ENCODE measurements around the gene SCD.

SCD gene

GRCh38 chr10:100319707-100320402 lies 27.2 kb upstream of the SCD start:
- Histone ChIP-seq H3K79me2 (no peaks in the 10 kb centered on the region), H3K9ac (no peak overlapping the region), H3K4me2 (ENCODE audit: low read length) (no peak overlapping the region), H3K36me3 (ENCODE audit: control insufficient read depth, insufficient read depth, low read length) (no peaks in the 10 kb centered on the region), H2AFZ (no peak overlapping the region), H3K9me3 (ENCODE audit: control insufficient read depth, low read length) (no peaks in the 10 kb centered on the region), H3K4me3 (ENCODE audit: low read depth, low read length) (no peak overlapping the region), H3K27ac (no peak overlapping the region), H3K4me1 (no peaks in the 10 kb centered on the region), H3K27me3 (ENCODE audit: control insufficient read depth, insufficient read depth, low read length) (no peaks in the 10 kb centered on the region)
- no peak for TF ChIP-seq CTCF (IDR thresholded peaks at IDR 0.05)

GRCh38 chr10:100325158-100325557 lies 21.9 kb upstream of the SCD start:
- no peak overlapping the region for H3K4me2 ChIP-seq (ENCODE audit: low read length)
- H3K4me3 ChIP-seq (ENCODE audit: low read depth, low read length): no peak overlapping the region
- H3K27me3 ChIP-seq (ENCODE audit: control insufficient read depth, insufficient read depth, low read length): no peaks in the 10 kb centered on the region
- H3K4me1 ChIP-seq: no peaks in the 10 kb centered on the region
- no peak overlapping the region for H3K9ac ChIP-seq
- H3K9me3 ChIP-seq (ENCODE audit: control insufficient read depth, low read length): no peaks in the 10 kb centered on the region
- TF ChIP-seq CTCF (IDR thresholded peaks at IDR 0.05): no peak
- H2AFZ ChIP-seq: no peak overlapping the region
- H3K79me2 ChIP-seq: no peaks in the 10 kb centered on the region
- no peaks in the 10 kb centered on the region for H3K36me3 ChIP-seq (ENCODE audit: control insufficient read depth, insufficient read depth, low read length)
- no peak overlapping the region for H3K27ac ChIP-seq

- H3K4me2 ChIP-seq (ENCODE audit: low read length): no peak overlapping the region
- no peak overlapping the region for H2AFZ ChIP-seq
- H3K9ac ChIP-seq: no peak overlapping the region
- H3K9me3 ChIP-seq (ENCODE audit: control insufficient read depth, low read length): no peaks in the 10 kb centered on the region
- H3K4me3 ChIP-seq (ENCODE audit: low read depth, low read length): no peak overlapping the region
- no peak for TF ChIP-seq CTCF (IDR thresholded peaks at IDR 0.05)
- H3K79me2 ChIP-seq: no peaks in the 10 kb centered on the region
- no peak overlapping the region for H3K27ac ChIP-seq
- no peaks in the 10 kb centered on the region for H3K4me1 ChIP-seq
- H3K36me3 ChIP-seq (ENCODE audit: control insufficient read depth, insufficient read depth, low read length): no peaks in the 10 kb centered on the region
- H3K27me3 ChIP-seq (ENCODE audit: control insufficient read depth, insufficient read depth, low read length): no peaks in the 10 kb centered on the region
Measured at GRCh38 chr10:100327007-100327717, 19.9 kb upstream of the SCD start.

DNA sequence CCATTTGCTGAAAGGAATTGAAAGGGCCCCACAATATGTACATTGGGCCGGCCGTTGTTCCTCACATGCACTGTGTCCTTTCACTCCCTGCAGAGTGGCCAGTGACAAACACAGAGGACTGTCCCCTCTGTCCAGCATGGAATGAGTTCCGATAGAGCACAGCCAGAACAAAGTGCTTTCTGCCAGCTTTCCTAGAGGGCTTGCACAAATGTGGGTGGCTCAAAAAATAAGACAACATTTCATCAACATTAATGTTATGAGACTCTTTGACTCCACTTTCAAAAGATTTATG lies 19.4 kb upstream of the SCD start:
- H3K9ac ChIP-seq: no peak overlapping the region

More for the DNA sequence above, 19.4 kb upstream of the SCD start:
- H3K27me3 ChIP-seq (ENCODE audit: control insufficient read depth, insufficient read depth, low read length): no peaks in the 10 kb centered on the region
- H3K36me3 ChIP-seq (ENCODE audit: control insufficient read depth, insufficient read depth, low read length): no peaks in the 10 kb centered on the region
- H3K4me2 ChIP-seq (ENCODE audit: low read length): no peak overlapping the region
- H3K4me3 ChIP-seq (ENCODE audit: low read depth, low read length): no peak overlapping the region
- H3K9me3 ChIP-seq (ENCODE audit: control insufficient read depth, low read length): no peaks in the 10 kb centered on the region
- H3K4me1 ChIP-seq: no peaks in the 10 kb centered on the region
- TF ChIP-seq CTCF (IDR thresholded peaks at IDR 0.05): no peak
- no peak overlapping the region for H3K27ac ChIP-seq
- H3K79me2 ChIP-seq: no peaks in the 10 kb centered on the region
- H2AFZ ChIP-seq: no peak overlapping the region

Measured in parathyroid adenoma (tissue), 2 donors.